SK-N-SH (cell line): Measurements from ENCODE around the gene CPPED1. TPM values are rescaled to one million over a fixed set of nuclear protein-coding genes. Genes with fewer than 3 reads are reported as not detected.

Experiments used
- CTCF ChIA-PET: fragments of 300-600, 350-600 bp; formaldehyde crosslinking; extraction: SDS; loops from one replicate; lab custom pipeline; 2021; lab: Yijun Ruan, JAX
- POLR2A ChIA-PET: fragments of 350-600 bp; sonication (Branson Sonifier 250); formaldehyde crosslinking; extraction: SDS; loops from one replicate; lab custom pipeline; 2020; ENCODE audit warnings: antibody characterized with exemption, inconsistent platforms; lab: Yijun Ruan, JAX
- DNase-seq: peaks from one replicate; pipeline ENCODE4 v3.0.0; 2012
- H2AFZ ChIP-seq: fragments of 200-600 bp; sonication (generic); 2 replicates; pipeline ENCODE4 v1.8.1; 2016; ENCODE audit warnings: antibody characterized with exemption, mild to moderate bottlenecking, low read depth
- H3F3A ChIP-seq: fragments of 200-600 bp; sonication (generic); replicated peaks from 2 replicates; pipeline ENCODE3; 2016; ENCODE audit warnings: antibody characterized with exemption, mild to moderate bottlenecking; ENCODE audit not compliant: insufficient read depth
- H3K27ac ChIP-seq, 2 experiments: fragments of 200-500 bp in 1 of 2; fragments of 200-600 bp in 1 of 2; sonication (Bioruptor generic) in 1 of 2; sonication (generic), shearing (Covaris generic) in 1 of 2; 2 replicates each; pipeline versions ENCODE4 v1.5.1 to v1.6.1; 2014 to 2016; ENCODE audit warnings: low read depth in 2 of 2, inconsistent platforms in 1 of 2, low read length in 1 of 2, mild to moderate bottlenecking in 1 of 2, mixed read lengths in 1 of 2
- H3K27me3 ChIP-seq: fragments of 200-600 bp; sonication (generic), shearing (Covaris generic); 2 replicates; pipeline ENCODE4 v1.6.1; 2016; ENCODE audit warnings: mixed run types; ENCODE audit not compliant: insufficient read depth
- H3K36me3 ChIP-seq, 2 experiments: fragments of 200-500 bp in 1 of 2; fragments of 200-600 bp in 1 of 2; sonication (Bioruptor generic) in 1 of 2; sonication (generic) in 1 of 2; replicated peaks in 1 of 2; 2 replicates each; pipeline versions ENCODE3 to v1.5.1; 2014 to 2016; ENCODE audit warnings: low read length in 1 of 2, mild to moderate bottlenecking in 1 of 2; ENCODE audit not compliant: insufficient read depth in 2 of 2, control insufficient read depth in 1 of 2
- H3K4me1 ChIP-seq, 2 experiments: fragments of 200-500 bp in 1 of 2; fragments of 200-600 bp in 1 of 2; sonication (Bioruptor generic) in 1 of 2; sonication (generic), shearing (Covaris generic) in 1 of 2; 2 replicates each; pipeline versions ENCODE4 v1.5.1 to v1.6.1; 2014 to 2016; ENCODE audit warnings: low read depth in 1 of 2, low read length in 1 of 2, mixed run types in 1 of 2; ENCODE audit not compliant: insufficient read depth in 2 of 2, control insufficient read depth in 1 of 2
- H3K4me2 ChIP-seq: fragments of 200-600 bp; sonication (generic), shearing (Covaris generic); 2 replicates; pipeline ENCODE4 v1.6.1; 2017; ENCODE audit warnings: mixed run types
- H3K4me3 ChIP-seq, 2 experiments: fragments of 200-500 bp in 1 of 2; fragments of 200-600 bp in 1 of 2; sonication (Bioruptor generic) in 1 of 2; sonication (generic), shearing (Covaris generic) in 1 of 2; 2 replicates each; pipeline versions ENCODE4 v1.5.1 to v1.8.1; 2014 to 2016; ENCODE audit warnings: low read depth in 2 of 2, inconsistent platforms in 1 of 2, low read length in 1 of 2, mild to moderate bottlenecking in 1 of 2, mixed read lengths in 1 of 2, moderate library complexity in 1 of 2
- H3K79me2 ChIP-seq: fragments of 200-600 bp; sonication (generic); 2 replicates; pipeline ENCODE4 v1.8.1; 2017; ENCODE audit warnings: mild to moderate bottlenecking; ENCODE audit not compliant: insufficient read depth
- H3K9ac ChIP-seq: fragments of 200-600 bp; sonication (generic); 2 replicates; pipeline ENCODE4 v1.6.1; 2017; ENCODE audit warnings: mixed run types
- H3K9me2 ChIP-seq: fragments of 200-600 bp; sonication (generic); 2 replicates; pipeline ENCODE4 v1.6.1; 2017; ENCODE audit warnings: mixed run types
- H3K9me3 ChIP-seq: fragments of 200-600 bp; sonication (generic); 2 replicates; pipeline ENCODE4 v1.6.1; 2017; ENCODE audit warnings: mixed run types, mild to moderate bottlenecking, moderate library complexity
- H4K20me1 ChIP-seq: fragments of 200-600 bp; sonication (generic); 2 replicates; pipeline ENCODE4 v1.6.1; 2017; ENCODE audit warnings: mild to moderate bottlenecking, mixed run types; ENCODE audit not compliant: insufficient read depth
- CHD2 ChIP-seq: fragments of 150-350 bp; IDR thresholded peaks from 2 replicates; pipeline ENCODE4 v1.6.1; 2018; ENCODE audit warnings: low read length; ENCODE audit not compliant: partially characterized antibody
- CTCF ChIP-seq: fragments of 200-600 bp; sonication (generic); IDR thresholded peaks from 2 replicates; pipeline ENCODE4 v1.6.1; 2017; ENCODE audit warnings: antibody characterized with exemption, mild to moderate bottlenecking, moderate library complexity
- ELF1 ChIP-seq: IDR thresholded peaks from 2 replicates; pipeline ENCODE4 v1.4.0; 2012
- EP300 ChIP-seq, 2 experiments: IDR thresholded peaks; 2 replicates each; pipeline versions ENCODE4 v1.4.0 to v1.6.1; 2012; ENCODE audit warnings: borderline replicate concordance in 1 of 2, low read depth in 1 of 2, low read length in 1 of 2
- FOXJ3 ChIP-seq: sonication (generic); formaldehyde crosslinking; IDR thresholded peaks from 2 replicates; pipeline ENCODE4 v1.5.1; 2020; ENCODE audit warnings: mild to moderate bottlenecking, missing genetic modification reagents
- FOXM1 ChIP-seq: IDR thresholded peaks from 2 replicates; pipeline ENCODE4 v1.4.0; 2012; ENCODE audit warnings: low read depth, mild to moderate bottlenecking
- GATA2 ChIP-seq: sonication (generic); formaldehyde crosslinking; IDR thresholded peaks from 2 replicates; pipeline ENCODE4 v1.5.0; 2020; ENCODE audit warnings: mild to moderate bottlenecking, missing genetic modification reagents
- MAX ChIP-seq: IDR thresholded peaks from 2 replicates; pipeline ENCODE4 v1.4.0; 2012; ENCODE audit warnings: low read depth
- MXI1 ChIP-seq: IDR thresholded peaks from 2 replicates; pipeline ENCODE4 v1.6.1; 2012; ENCODE audit warnings: mild to moderate bottlenecking, low read depth, low read length, improper control_type of control experiment
- NFIC ChIP-seq: IDR thresholded peaks from 2 replicates; pipeline ENCODE4 v1.4.0; 2012; ENCODE audit warnings: borderline replicate concordance
- RCOR1 ChIP-seq: fragments of 150-350 bp; IDR thresholded peaks from 2 replicates; pipeline ENCODE4 v1.6.1; 2017; ENCODE audit warnings: antibody characterized with exemption, low read length
- SMC3 ChIP-seq: IDR thresholded peaks from 2 replicates; pipeline ENCODE4 v1.6.1; 2012; ENCODE audit warnings: low read depth, low read length, improper control_type of control experiment
- TCF12 ChIP-seq: IDR thresholded peaks from 2 replicates; pipeline ENCODE4 v1.4.0; 2012
- WGBS: methylation state at CpG from one replicate; pipeline ENCODE4 v1.1.6; 2017; ENCODE audit warnings: low lambda C conversion rate; 5-methylcytosine and 5-hydroxymethylcytosine counted together
- polyA plus RNA-seq, 3 experiments: library from polyadenylated mRNA; depleted of rRNA; stranded (reverse); fragments of >200 nt; gene quantifications; 2 replicates each; pipeline ENCODE4 v1.2.3, GENCODE V29; 2012
- TF ChIP-seq, protein P1 (sequence below): IDR thresholded peaks from 2 replicates; pipeline ENCODE4 v1.4.0; 2012; ENCODE audit warnings: low read depth, borderline replicate concordance

CPPED1 gene
- polyA plus RNA-seq, 1 of the 3 experiments (the other 2 are of a cell fraction): 11.9 TPM

- no peak for TF ChIP-seq CTCF
Measured at GRCh38 chr16:12629271-12629670, 174.4 kb downstream of the CPPED1 start (continued).

- Histone ChIP-seq H3K79me2 (no peaks in the 10 kb centered on the region), H3F3A (peaks cover 4% of the 10 kb centered on the region), H4K20me1 (no peaks in the 10 kb centered on the region), H3K27me3 (no peaks in the 10 kb centered on the region), H3K36me3 (no peaks in the 10 kb centered on the region), H3K9ac (no peak overlapping the region), H3K4me1 (no peaks in the 10 kb centered on the region; a peak in 1 of 4 replicates), H3K4me3 (no peak overlapping the region), H2AFZ (no peak overlapping the region), H3K4me2 (no peak overlapping the region), H3K9me3 (no peaks in the 10 kb centered on the region), H3K27ac (no peak overlapping the region), H3K9me2 (no peaks in the 10 kb centered on the region)
- CTCF ChIA-PET: no interaction called here
- WGBS: 9% methylated on average over 2 of the region's 2 CpGs
- no peak for DNase-seq
- TF ChIP-seq FOXJ3 (CRISPR knock-in tag) (no peak), FOXM1 (no peak), TCF12 (0 out of 2 replicates have a peak, but pooled peaks have one; percentile 5), CHD2 (no peak)
- POLR2A ChIA-PET: no interaction called here
Measured at GRCh38 chr16:12628536-12628935, 175.2 kb downstream of the CPPED1 start.

GRCh38 chr16:12627394-12627793 lies 176.3 kb downstream of the CPPED1 start:
- H3K4me3 ChIP-seq: no peak overlapping the region
- H3K79me2 ChIP-seq: no peaks in the 10 kb centered on the region
- POLR2A ChIA-PET: no interaction called here
- no peaks in the 10 kb centered on the region for H3K9me3 ChIP-seq
- CTCF ChIA-PET: interaction anchor here (1.5 kb wide), 1 partner anchor 281 kb away, joined by 4 read pairs; no protein-coding TSS in a partner anchor
- no peaks in the 10 kb centered on the region; a peak in 1 of 4 replicates for H3K4me1 ChIP-seq
- no peak for TF ChIP-seq CHD2
- H3K9ac ChIP-seq: no peak overlapping the region
- DNase-seq: no peak
- H2AFZ ChIP-seq: no peak overlapping the region
- WGBS: 49% methylated on average over 3 of the region's 3 CpGs
- no peaks in the 10 kb centered on the region for H3K36me3 ChIP-seq
- no peak overlapping the region for H3K4me2 ChIP-seq
- no peaks in the 10 kb centered on the region for H3K9me2 ChIP-seq
- no peaks in the 10 kb centered on the region for H4K20me1 ChIP-seq
- H3K27me3 ChIP-seq: no peaks in the 10 kb centered on the region
- H3F3A ChIP-seq: peaks cover under 1% of the 10 kb centered on the region
- H3K27ac ChIP-seq: no peak overlapping the region

- Histone ChIP-seq H3K9ac (no peak overlapping the region), H3K9me2 (no peaks in the 10 kb centered on the region), H3K79me2 (no peaks in the 10 kb centered on the region), H3K4me3 (no peak overlapping the region), H3K27ac (no peak overlapping the region), H3F3A (no peaks in the 10 kb centered on the region), H2AFZ (no peak overlapping the region), H3K4me2 (no peak overlapping the region), H3K4me1 (no peaks in the 10 kb centered on the region; a peak in 1 of 4 replicates), H3K9me3 (no peaks in the 10 kb centered on the region), H3K36me3 (no peaks in the 10 kb centered on the region), H4K20me1 (no peaks in the 10 kb centered on the region), H3K27me3 (no peaks in the 10 kb centered on the region)
- TF ChIP-seq CHD2 (no peak), GATA2 (CRISPR knock-in tag) (no peak), RCOR1 (no peak), SMC3 (no peak), MAX (no peak), NFIC (no peak), ELF1 (no peak), EP300 (IDR thresholded peaks at IDR 0.05; ENCODE audit: borderline replicate concordance in 1 of 2, low read depth in 1 of 2, low read length in 1 of 2) (no peak), MXI1 (no peak)
- TF ChIP-seq, protein P1, sequence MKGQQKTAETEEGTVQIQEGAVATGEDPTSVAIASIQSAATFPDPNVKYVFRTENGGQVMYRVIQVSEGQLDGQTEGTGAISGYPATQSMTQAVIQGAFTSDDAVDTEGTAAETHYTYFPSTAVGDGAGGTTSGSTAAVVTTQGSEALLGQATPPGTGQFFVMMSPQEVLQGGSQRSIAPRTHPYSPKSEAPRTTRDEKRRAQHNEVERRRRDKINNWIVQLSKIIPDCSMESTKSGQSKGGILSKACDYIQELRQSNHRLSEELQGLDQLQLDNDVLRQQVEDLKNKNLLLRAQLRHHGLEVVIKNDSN: no peak
- CTCF ChIA-PET: no interaction called here
- WGBS: 66% methylated on average over 4 of the region's 4 CpGs
- POLR2A ChIA-PET: no interaction called here
- DNase-seq: no peak
Measured at GRCh38 chr16:12626411-12626810, 177.3 kb downstream of the CPPED1 start.
